Endothelial cell of hepatic sinusoid (primary cell): Measurements from ENCODE around the gene RGS9.

ENCODE experiments used
- in situ Hi-C: cut with HindIII; loops from 2 replicates; pipeline ENCODE4 v1.10.0; 2017; ENCODE audit warnings: low sequenced_read_pairs

RGS9 gene

DNA sequence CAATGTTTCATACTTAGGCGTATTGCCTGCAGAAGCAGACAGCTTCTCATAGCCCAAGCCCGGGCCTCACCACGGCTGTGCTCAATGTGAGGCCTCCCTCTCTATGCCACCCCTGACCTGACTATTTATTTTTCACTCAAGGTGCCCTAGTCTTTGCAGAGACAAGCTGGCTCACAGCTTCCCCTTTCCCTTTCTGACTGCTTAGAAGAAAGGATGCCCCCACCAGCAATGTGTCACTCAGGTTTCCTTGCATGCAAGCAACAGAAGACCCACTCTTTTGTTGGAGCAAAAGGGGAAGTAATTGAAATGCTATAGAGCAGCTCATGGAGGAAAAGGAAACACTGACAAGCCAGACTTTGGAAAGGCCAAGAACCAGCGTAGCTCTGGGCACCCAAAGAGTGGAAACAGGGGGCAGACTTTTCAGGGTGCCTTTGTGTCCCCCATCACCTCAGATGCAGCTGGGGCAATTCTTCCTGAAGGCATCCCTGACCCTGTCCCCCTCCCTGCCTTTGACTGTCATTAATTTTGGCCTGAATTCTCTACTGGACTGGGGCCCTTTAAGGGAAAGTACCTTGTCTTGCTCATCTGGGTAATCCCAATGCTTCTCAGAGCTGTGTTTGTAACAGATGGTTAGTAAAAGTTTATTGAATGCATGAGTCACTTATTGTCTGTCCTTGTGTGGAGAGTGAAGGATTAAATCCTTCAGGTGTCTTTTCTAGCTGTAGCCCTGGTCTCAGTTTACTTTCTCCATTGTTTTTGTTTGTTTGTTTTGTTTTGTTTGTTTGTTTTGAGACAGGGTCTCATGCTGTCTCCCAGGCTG, 17.8 kb downstream of the RGS9 start:
- in situ Hi-C loops = loop anchor here (5.0 kb wide), 1 partner anchor 67 kb away; no protein-coding TSS in a partner anchor

DNA sequence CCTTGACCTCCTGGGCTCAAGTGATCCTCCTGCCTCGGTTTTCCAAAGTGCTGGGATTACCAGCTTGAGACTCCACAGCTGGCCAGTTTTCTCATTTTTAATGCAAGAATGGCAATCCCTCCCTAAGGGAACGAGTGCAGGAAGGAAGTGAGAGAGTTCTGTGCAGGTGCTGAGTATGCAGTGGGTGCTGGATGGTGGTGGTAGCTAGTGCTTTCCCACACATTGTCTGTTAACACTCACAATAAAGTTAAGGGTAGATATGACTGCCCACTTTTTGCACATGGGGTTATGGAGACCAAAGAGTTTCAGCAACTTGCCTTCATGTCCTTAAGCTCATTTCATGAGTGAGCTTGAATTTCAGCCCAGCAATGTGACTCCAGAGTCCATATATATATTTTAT, 18.5 kb downstream of the RGS9 start:
- in situ Hi-C loops = no loop called here

DNA sequence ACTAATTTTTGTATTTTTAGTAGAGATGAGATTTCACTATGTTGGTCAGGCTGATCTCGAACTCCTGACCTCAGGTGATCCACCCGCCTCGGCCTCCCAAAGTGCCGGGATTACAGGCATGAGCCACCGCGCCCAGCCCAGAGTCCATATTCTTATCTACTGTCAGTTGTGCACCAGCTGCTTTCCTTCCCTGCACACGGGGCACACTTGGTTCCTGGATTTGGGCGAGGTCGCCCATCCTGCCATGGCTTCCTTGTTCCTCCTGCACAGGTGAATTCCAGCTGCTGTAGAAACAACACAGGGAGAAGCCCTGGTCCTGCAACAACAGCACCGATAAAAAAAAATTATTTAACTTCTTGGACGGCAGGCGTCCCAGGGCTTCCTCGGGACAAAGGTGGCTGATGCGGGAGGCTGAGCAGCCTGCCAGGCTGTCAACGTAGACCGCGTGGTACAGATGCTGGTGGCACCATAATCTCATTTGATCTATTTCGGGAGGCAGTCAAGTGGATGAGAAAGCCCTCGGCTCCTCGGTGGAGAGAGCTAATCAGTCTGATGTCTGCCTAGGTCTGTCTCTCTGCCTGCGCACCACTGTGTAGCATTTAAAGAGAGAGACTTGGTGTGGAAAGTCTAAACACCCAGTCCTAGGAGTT, 19.1 kb downstream of the RGS9 start:
- in situ Hi-C loops = no loop called here

DNA sequence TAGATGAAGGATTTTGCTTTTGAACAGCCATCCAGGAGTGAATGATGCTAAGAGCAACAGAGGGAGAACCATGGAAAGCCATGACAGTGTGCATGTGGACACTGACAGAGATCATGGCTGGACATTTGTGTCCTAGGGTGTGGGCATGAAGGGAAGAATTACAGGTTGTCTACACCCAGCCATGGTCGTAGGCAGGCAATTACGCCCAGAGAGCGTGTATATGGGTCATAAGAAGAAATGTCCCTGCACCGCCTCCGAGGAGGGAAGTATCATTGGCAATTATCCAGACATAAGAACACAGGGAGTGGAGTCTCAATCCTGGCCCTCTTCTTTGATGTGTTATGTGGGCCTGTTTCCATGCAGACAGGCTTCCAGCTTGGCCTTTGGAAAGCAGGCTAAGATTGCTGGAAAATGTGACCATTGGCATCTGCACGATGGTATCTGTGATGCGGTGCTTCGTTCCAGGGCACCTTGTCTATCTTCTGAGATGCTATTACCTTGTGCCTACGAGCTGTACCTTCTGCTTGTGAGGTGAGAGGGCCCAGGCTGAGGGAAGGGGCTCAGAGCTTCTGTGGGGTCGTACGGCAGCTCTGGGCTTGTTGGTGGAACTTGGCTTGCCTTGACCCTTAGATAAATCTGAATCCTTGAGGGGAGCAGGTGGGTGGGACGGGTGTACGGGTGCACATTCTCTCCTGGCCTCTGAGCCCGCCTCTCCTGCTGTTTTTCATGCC, 19.8 kb downstream of the RGS9 start:
- in situ Hi-C loops = no loop called here

GRCh38 chr17:65158041-65158440, 20.9 kb downstream of the RGS9 start:
- in situ Hi-C loops = no loop called here

GRCh38 chr17:65158622-65159021, 21.5 kb downstream of the RGS9 start:
- in situ Hi-C loops = no loop called here

DNA sequence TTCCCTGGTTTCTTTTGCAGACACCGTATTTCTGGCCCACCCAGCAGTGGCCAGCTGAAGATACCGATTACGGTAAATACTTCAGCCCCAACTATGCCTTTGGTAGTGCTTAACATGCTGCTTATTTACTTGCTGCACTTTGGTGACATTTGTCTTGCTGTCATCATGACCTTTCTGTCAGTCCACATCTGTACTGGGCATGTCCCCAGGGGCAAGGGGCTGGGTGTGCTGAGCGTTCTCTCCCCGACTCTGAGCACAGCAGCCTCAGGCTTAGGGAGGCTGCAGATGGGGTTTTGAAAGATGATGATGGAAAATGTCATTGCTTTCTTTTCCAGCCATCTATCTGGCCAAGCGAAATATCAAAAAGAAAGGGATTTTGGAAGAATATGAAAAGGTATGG, 23.3 kb downstream of the RGS9 start:
- in situ Hi-C loops = no loop called here

- in situ Hi-C loops = no loop called here
Measured at GRCh38 chr17:65163990-65164495, 26.9 kb downstream of the RGS9 start.

GRCh38 chr17:65166787-65167186, 29.6 kb downstream of the RGS9 start:
- in situ Hi-C loops = no loop called here

DNA sequence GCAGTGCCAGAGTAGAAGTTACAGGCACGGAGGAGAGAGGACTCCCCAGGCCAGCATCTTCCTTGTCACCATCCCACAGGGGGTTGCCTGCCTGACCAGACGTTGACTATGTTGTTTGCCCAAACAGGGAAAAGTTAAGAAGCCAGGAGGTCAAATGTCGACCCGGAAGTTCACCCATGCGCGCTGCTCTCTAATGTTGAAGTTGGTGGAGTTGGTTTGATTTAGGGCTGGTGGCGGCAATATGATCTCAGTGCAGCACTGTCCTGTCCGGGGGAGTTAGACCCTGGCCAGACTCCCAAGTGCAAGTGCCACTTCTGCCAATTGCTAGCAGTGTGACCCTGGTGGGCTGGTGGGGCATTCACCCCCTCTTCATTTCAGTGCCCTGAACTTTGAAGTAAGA, 30.4 kb downstream of the RGS9 start:
- in situ Hi-C loops = no loop called here

DNA sequence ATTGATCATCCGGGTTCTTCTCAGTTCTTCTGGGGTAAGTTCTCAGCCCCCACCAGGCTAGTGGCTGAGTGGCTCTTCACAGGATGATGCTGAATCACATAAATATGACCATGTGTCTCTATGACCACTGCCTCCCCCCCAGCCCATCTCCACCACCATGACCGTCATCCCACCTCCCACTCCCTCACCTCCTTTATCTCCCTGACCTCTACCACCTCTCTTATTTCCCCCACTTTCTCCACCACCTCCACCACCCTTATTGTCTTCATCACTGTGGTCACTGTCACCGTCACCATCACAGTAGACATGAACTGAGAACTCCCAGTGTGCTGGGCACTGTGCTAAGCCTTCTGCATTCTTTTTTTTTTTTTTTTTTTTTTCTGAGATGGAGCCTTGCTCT, 32.5 kb downstream of the RGS9 start:
- in situ Hi-C loops = no loop called here

DNA sequence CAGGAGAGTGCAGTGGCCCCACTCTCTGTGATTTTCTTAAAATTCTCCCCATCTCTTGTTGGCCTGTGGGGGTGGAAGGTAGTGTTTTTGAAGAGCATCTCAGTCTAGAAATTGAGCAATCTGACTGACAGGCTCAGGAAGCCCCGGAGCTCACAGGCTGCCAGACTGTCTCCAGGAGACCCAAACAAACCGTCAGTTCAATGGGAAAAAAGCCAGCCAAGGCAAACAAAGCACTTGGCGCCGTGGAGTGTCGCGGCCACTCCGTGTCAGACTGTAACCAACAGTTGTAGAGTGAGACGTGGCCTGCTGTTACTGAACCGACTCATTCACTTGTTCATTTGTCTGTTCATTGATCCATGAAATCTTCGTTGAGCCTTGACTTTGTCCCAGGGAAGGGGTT, 33.7 kb downstream of the RGS9 start:
- in situ Hi-C loops = no loop called here

DNA sequence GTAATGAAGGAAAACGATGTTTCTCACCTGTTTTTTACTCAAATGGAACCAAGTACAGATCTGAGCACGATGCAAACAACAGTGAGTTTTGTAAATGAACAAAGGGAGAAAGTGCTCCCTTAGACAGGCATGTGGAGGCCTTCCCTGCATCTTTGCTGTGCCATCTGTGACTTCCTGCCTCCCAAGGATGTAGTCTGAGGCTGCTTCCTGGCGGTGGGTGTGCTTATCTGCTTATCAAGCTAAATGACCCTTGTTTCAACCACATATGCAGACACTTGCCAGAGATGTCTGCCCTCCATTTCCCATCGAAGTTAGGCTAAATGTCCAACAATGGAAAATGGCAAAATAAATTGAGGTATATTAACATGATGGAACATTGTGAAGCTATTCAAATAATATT, 34.6 kb downstream of the RGS9 start:
- in situ Hi-C loops = no loop called here

DNA sequence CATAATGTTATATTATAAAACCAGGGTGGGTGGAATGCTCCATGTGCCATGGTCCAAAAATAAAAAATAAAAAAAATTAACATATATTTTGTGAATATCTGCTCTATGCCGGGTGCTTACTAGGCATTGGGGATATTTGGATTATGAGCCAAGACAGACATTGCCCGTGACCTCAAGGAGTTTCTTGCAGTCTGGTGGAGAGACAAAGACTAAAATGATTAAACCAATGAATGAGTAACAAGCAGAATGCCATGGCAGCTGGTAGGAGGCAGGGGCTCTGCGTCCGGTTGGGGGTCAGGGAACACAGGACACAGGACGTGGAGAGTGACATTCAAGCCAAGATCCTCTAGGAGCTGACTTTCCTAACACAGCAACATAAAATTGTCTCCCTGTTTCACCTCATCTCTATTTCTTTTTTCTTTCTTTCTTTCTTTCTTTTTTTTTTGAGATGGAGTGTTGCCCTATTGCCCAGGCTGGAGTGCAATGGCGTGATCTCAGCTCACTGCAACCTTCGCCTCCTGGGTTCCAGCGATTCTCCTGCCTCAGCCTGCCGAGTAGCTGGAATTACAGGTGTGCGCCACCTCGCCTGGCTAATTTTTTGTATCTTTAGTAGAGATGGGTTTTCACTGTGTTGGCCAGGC, 35.4 kb downstream of the RGS9 start:
- in situ Hi-C loops = no loop called here

- in situ Hi-C loops = no loop called here
Measured at GRCh38 chr17:65173284-65173793, 36.2 kb downstream of the RGS9 start.

- in situ Hi-C loops = no loop called here
Measured at GRCh38 chr17:65173976-65174683, 37.0 kb downstream of the RGS9 start.

GRCh38 chr17:65174974-65175373, 37.8 kb downstream of the RGS9 start:
- in situ Hi-C loops = no loop called here

DNA sequence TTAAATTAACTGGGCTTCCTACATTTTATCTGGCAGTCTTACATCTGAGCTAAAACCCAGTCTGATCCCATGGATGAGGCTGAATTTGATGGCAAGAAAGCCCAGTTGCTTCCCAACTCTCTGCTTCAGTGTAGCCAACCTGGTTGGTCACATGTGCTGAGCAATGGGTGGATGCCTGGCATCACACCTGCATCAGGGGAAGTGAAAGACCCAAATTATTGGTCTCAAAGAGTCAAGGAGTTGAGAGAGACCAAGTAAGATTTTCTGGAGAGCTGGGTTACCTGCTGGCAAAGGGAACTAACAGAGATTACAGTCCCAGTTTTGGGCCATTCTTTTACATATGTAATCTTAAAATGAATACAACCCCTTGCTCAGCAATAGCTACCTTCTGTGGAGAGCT, 38.8 kb downstream of the RGS9 start:
- in situ Hi-C loops = no loop called here

- in situ Hi-C loops = no loop called here
Measured at GRCh38 chr17:65176646-65177409, 39.7 kb downstream of the RGS9 start.

DNA sequence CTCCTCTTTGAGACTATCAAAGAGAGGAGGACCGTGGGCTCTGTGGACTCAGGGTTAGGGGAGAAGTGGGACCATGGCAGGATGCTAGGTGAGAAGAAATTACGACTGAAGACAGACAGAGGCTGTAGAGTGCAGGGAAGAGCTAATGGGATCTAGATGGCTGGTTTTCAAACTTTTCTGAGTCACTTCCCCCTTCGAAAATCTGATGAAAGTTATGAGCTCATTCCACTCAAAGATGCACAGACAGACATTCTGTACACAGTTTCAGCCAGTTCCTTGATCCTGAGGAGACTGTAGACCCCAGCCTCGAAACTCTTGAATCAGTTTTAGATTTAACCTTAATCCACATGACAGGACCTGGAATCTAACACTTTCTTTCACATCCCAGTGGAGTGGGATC, 40.7 kb downstream of the RGS9 start:
- in situ Hi-C loops = no loop called here
